Measurements from ENCODE around the gene ARX. TPM values are rescaled to one million over a fixed set of nuclear protein-coding genes. Genes with fewer than 3 reads are reported as not detected.

ARX gene
- total and polyA plus RNA-seq, 9 of the 15 experiments (the other 6 are each of a cell fraction or from before 2014, with no cell fraction given): 0.03 TPM; not detected in 8

GRCh38 chrX:24993879-24994278 lies 21.9 kb downstream of the ARX start:
- Histone ChIP-seq H4K20me1 (replicated peaks; ENCODE audit: control insufficient read depth, insufficient read depth, low read length) (no peaks in the 10 kb centered on the region), H3K36me3 (ENCODE audit: control insufficient read depth, insufficient read depth, low read length) (peaks cover 8% of the 10 kb centered on the region; the same call in 1 of the 3 replicates), H3K79me2 (ENCODE audit: control insufficient read depth, insufficient read depth, low read length) (no peaks in the 10 kb centered on the region), H3K9ac (ENCODE audit: insufficient read depth in 1 of 2, low read depth in 2 of 2, low read length in 2 of 2) (no peak overlapping the region), H3K27me3 (ENCODE audit: control insufficient read depth in 2 of 2, insufficient read depth in 2 of 2, low read length in 2 of 2) (no peaks in the 10 kb centered on the region), H2AFZ (ENCODE audit: low read depth, low read length) (no peak overlapping the region), H3K9me3 (replicated peaks; ENCODE audit: control insufficient read depth, insufficient read depth, low read depth, low read length) (no peaks in the 10 kb centered on the region), H3K27ac (ENCODE audit: extremely low read depth, low read depth, low read length) (no peak overlapping the region), H3K4me3 (no peak overlapping the region), H3K4me2 (ENCODE audit: insufficient read depth, low read length) (no peak overlapping the region), H3K4me1 (replicated peaks in 1 of 2; ENCODE audit: control insufficient read depth in 2 of 2, insufficient read depth in 2 of 2, low read length in 2 of 2) (no peaks in the 10 kb centered on the region), H3K9me1 (ENCODE audit: control insufficient read depth, insufficient read depth, low read length) (no peaks in the 10 kb centered on the region)
- ATAC-seq: no peak
- BruUV-seq (replicated peaks): no TSS peak
- no peak for FAIRE-seq
- ChIA-PET CTCF (ENCODE audit: low intra/inter-chr PET ratio) (no interaction called here), POLR2A (interaction anchor here (0.6 kb wide), 1 partner anchor 42 kb away, joined by 4 read pairs; no protein-coding TSS in a partner anchor)
- DNase-seq (ENCODE audit: extremely low read depth in 1 of 4, low spot score in 3 of 4): no peak
- 78% methylated on average over 7 of the region's 8 CpGs for WGBS (ENCODE audit: insufficient coverage, low coverage, missing lambda C conversion rate)
- in situ Hi-C loops (cut with MboI): no loop called here
- intact Hi-C loops (cut with micrococcal nuclease): no loop called here
- TF ChIP-seq RBM34 (IDR thresholded peaks at IDR 0.05; ENCODE audit: borderline replicate concordance, insufficient read depth, low read length) (no peak), SREBF2 (CRISPR knock-in tag; IDR thresholded peaks at IDR 0.05) (no peak), ELF4 (CRISPR knock-in tag; IDR thresholded peaks at IDR 0.05) (no peak), XRCC3 (IDR thresholded peaks at IDR 0.05) (no peak), BACH1 (tag; IDR thresholded peaks at IDR 0.05) (no peak), SMARCE1 (IDR thresholded peaks at IDR 0.05) (no peak), MGA (IDR thresholded peaks at IDR 0.05) (no peak), ZNF253 (CRISPR knock-in tag; conservative IDR thresholded peaks at IDR 0.05) (no peak), E2F4 (CRISPR knock-in tag; IDR thresholded peaks at IDR 0.05; ENCODE audit: low read depth) (no peak), MEF2D (tag; conservative IDR thresholded peaks at IDR 0.05; ENCODE audit: low read depth) (no peak), ETV6 (IDR thresholded peaks at IDR 0.05; ENCODE audit: borderline replicate concordance in 1 of 2, low read depth in 2 of 2, low read length in 1 of 2) (no peak), ETV6 (CRISPR knock-in tag; IDR thresholded peaks at IDR 0.05; ENCODE audit: borderline replicate concordance) (no peak)
